Left lung (tissue), 10 donors: ENCODE results near the gene TLR2. TPM values are rescaled to one million over a fixed set of nuclear protein-coding genes. Genes with fewer than 3 reads are reported as not detected.

ENCODE experiments used
- ATAC-seq: fragments of 200-7000 bp; cut with Tn5 transposase; one replicate; pipeline ENCODE4 v1.9.1; 2020; ENCODE audit warnings: moderate library complexity
- DNase-seq, 4 donors: peaks; one replicate each; pipeline ENCODE4 v3.0.0-alpha.2; 2013 to 2020
- H3K27ac ChIP-seq, 2 donors: fragments of 200-600 bp; sonication (generic) in 1 of 2; one replicate each; pipeline versions ENCODE4 v1.5.0 to v1.8.0; 2020 to 2021
- H3K27me3 ChIP-seq, 2 donors: fragments of 200-600 bp; sonication (generic) in 1 of 2; one replicate each; pipeline versions ENCODE4 v1.5.0 to v1.8.0; 2020 to 2021
- H3K36me3 ChIP-seq, 2 donors: fragments of 200-600 bp; sonication (generic) in 1 of 2; one replicate each; pipeline versions ENCODE4 v1.5.0 to v1.8.0; 2020 to 2021
- H3K4me1 ChIP-seq, 2 donors: fragments of 200-600 bp; one replicate each; pipeline ENCODE4 v1.8.0; 2021
- H3K4me3 ChIP-seq, 2 donors: fragments of 200-600 bp; sonication (generic) in 1 of 2; one replicate each; pipeline versions ENCODE4 v1.5.0 to v1.8.0; 2020 to 2021; ENCODE audit warnings: mild to moderate bottlenecking in 1 of 2
- H3K9me3 ChIP-seq, 2 donors: fragments of 200-600 bp; sonication (generic) in 1 of 2; one replicate each; pipeline versions ENCODE4 v1.5.0 to v1.8.0; 2020 to 2021
- CTCF ChIP-seq, 2 donors: fragments of 200-600 bp; sonication (generic) in 1 of 2; IDR thresholded peaks; one replicate each; pipeline versions ENCODE4 v1.5.0 to v1.8.0; 2021; ENCODE audit warnings: antibody characterized with exemption in 2 of 2
- intact Hi-C, 2 donors: fragments of 100-400 bp; cut with DNase I; formaldehyde crosslinking; loops; one replicate each; pipeline versions ENCODE4 v1.11.2 to v1.14.2; 2022
- polyA plus RNA-seq, 6 donors: library from polyadenylated mRNA; unstranded; fragments of 120-200 nt; gene quantifications; one replicate each; pipeline ENCODE4 v1.2.1, GENCODE V29; 2013; ENCODE audit not compliant: insufficient read length in 6 of 6
- total RNA-seq, 2 donors: library from RNA; stranded (reverse); fragmentation: NEBNext Ultra II Directional; extraction: Animal tissue kit (Norgen Biotek cat#: 25700); gene quantifications; one replicate each; pipeline ENCODE4 v1.2.1, GENCODE V29; 2021
- donor health status: DM: no; HTN: yes; CAD: no.
- donor health status: DM: no; HTN: no; CAD: no.

TLR2 gene
- total and polyA plus RNA-seq, 8 donors = 19.5 to 170 (median 39.0) TPM

- TF ChIP-seq CTCF (IDR thresholded peaks at IDR 0.05) = no peak
- peak; percentile 56 for ATAC-seq
- intact Hi-C loops = no loop called here
Measured at GRCh38 chr4:153713866-153714646, 30.0 kb downstream of the TLR2 start.

DNA sequence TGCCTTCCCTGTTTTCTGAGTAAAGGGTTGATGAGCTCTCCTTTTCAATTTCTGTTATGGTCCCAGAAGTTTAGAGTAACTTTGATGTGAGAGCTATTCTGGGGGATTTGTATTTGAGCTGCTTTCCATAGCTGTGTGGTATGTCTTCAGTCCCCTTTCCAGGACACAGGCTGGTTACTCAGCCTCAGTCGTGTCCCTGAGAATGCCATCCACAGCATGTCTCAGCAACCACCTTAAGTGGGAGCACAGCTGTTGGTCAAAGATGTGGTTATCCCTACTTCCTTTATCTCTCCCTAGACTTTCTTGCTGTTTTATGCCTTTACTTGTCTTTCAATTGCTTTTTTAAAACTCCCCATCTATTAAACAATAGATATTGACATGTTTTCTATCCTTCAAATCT lies 38.0 kb downstream of the TLR2 start:
- intact Hi-C loops = no loop called here
- no peak overlapping the region for H3K4me3 ChIP-seq
- H3K27me3 ChIP-seq = no peaks in the 10 kb centered on the region
- no peak overlapping the region for H3K27ac ChIP-seq
- TF ChIP-seq CTCF (IDR thresholded peaks at IDR 0.05) = no peak
- H3K9me3 ChIP-seq = no peaks in the 10 kb centered on the region
- ATAC-seq (no peak), DNase-seq (no peak)
- peaks cover 0 to 3% of the 10 kb centered on the region in 2 donors for H3K36me3 ChIP-seq
- H3K4me1 ChIP-seq = no peaks in the 10 kb centered on the region

More at GRCh38 chr4:153713866-153714646, 30.0 kb downstream of the TLR2 start:
- H3K27me3 ChIP-seq = no peaks in the 10 kb centered on the region
- peaks cover 0 to 11% of the 10 kb centered on the region in 2 donors for H3K36me3 ChIP-seq
- H3K4me3 ChIP-seq = no peak overlapping the region
- DNase-seq = no peak
- H3K27ac ChIP-seq = no peak overlapping the region
- no peaks in the 10 kb centered on the region for H3K9me3 ChIP-seq
- peaks cover 0 to 2% of the 10 kb centered on the region in 2 donors for H3K4me1 ChIP-seq

DNA sequence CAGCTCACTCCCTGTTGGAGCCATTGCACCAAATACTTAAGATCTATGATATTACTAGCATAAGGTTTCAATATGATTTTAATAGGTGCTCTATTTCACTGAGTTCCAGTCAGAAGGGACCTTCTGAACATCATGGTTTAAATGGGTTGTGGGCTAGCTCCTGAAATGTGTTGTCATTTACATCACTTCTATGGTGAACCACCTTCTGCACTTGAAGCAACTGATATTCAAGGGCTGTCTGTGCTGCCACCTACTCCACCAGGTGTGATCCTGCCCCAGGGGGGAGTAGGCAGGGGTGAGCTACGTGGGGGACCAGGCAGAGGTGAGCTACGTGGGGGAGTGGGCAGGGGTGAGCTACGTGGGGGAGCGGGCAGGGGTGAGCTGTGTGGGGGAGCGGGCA lies 40.5 kb downstream of the TLR2 start:
- DNase-seq = no peak
- Histone ChIP-seq H3K27me3 (no peaks in the 10 kb centered on the region), H3K27ac (no peak overlapping the region), H3K9me3 (no peaks in the 10 kb centered on the region), H3K36me3 (peaks cover 0 to 3% of the 10 kb centered on the region in 2 donors), H3K4me3 (no peak overlapping the region), H3K4me1 (peaks cover 0 to 10% of the 10 kb centered on the region in 2 donors)
- no peak for ATAC-seq
- no peak for TF ChIP-seq CTCF (IDR thresholded peaks at IDR 0.05)
- intact Hi-C loops = no loop called here

- H3K4me1 ChIP-seq = peaks cover 0 to 10% of the 10 kb centered on the region in 2 donors
- intact Hi-C loops = no loop called here
- ATAC-seq = no peak
- peaks cover 0 to 3% of the 10 kb centered on the region in 2 donors for H3K36me3 ChIP-seq
- DNase-seq = no peak
- no peaks in the 10 kb centered on the region for H3K9me3 ChIP-seq
- H3K27me3 ChIP-seq = no peaks in the 10 kb centered on the region
- no peak for TF ChIP-seq CTCF (IDR thresholded peaks at IDR 0.05)
- no peak overlapping the region for H3K27ac ChIP-seq
- H3K4me3 ChIP-seq = no peak overlapping the region
Measured at GRCh38 chr4:153725136-153725830, 41.2 kb downstream of the TLR2 start.

DNA sequence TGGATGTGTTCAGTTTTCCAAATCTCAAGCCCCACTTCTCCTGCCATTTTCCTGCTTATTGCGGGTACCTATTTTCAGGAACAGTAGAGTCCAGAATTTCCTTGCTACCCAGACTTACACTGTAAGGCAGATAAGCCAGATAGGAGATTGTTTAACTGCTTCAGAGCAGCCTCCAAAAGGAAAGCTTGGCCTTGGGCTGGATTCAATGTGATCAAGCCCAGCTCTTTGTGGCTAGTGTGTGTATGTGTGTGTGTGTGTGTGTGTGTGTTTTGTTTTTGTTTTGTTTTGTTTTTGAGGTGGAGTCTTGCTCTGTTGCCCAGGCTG lies 41.7 kb downstream of the TLR2 start:
- no peak for TF ChIP-seq CTCF (IDR thresholded peaks at IDR 0.05)
- DNase-seq (no peak), ATAC-seq (no peak)
- Histone ChIP-seq H3K27ac (no peak overlapping the region), H3K27me3 (no peaks in the 10 kb centered on the region), H3K4me1 (peaks cover 0 to 10% of the 10 kb centered on the region in 2 donors), H3K36me3 (peaks cover 0 to 3% of the 10 kb centered on the region in 2 donors), H3K9me3 (no peaks in the 10 kb centered on the region), H3K4me3 (no peak overlapping the region)
- intact Hi-C loops = no loop called here
